SHP77 (cell line): ENCODE measurements around the gene RAPGEF6.
"Not testable (repeated sequence)": the region's sequence is repeated elsewhere in the genome, so short reads cannot be mapped to it uniquely, and the experiment has no call there.

Source experiments
- DNase-seq, 2 experiments: peaks; one replicate each; lab custom pipeline; 2025; lab: John Stamatoyannopoulos, UW

The RAPGEF6 gene

DNA sequence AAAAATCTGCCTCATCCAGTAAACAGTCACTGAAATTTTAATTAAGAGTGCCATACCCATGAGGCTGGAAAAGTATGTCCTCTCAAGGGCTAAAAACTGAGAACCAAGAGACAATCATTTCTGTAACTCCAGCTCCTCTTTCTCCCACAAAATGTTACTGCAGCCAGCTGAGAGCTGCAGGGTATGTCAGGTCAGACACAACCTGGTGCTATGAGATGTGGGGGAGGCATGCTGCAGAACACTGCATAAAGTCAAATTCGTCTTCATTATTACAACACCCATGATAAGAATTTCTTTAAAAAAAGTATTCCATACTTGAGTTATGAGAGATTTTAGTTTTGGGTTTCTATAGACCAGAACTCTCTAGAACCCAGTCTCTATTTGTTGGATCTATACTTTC, 209.0 kb downstream of the RAPGEF6 start:
- no peak for DNase-seq

DNA sequence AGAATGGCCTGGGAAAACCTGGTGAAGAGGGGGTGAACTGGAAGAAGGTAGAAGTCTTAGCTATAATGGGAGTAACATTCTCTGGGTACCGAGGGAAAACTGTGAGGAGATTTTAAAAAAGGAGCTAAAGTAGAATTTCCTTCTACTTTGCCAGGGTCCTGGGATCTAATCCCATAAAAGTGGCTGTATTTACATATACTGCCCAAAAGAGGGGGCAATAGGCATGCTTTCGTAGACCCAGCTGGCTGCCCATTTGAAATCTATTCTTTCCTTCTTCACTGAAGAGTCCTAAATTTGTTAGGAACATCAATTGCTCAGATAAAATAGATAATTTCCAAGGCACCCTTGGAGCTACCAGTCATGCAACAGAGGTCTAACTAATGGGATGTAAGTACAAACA, 212.0 kb downstream of the RAPGEF6 start:
- DNase-seq = peak; percentile 18 to 28

DNA sequence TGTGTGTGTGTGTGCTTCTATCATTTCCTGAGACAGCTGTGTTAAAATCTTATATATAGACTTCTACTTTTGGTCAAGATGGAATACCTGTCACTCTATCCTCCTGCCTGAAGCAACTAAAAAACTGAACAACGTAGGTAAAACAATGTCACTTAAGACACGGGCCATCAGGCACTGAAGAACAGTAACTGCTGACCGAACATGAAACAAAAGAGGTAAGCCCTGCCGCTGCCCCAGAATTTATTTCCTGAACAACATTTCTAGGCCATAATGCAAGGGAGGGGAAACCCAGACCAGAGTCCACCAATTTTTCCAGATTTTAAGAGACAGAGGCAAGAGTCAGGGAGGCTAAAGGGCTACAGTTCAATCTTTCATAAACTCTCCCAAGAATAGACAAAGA, 215.2 kb downstream of the RAPGEF6 start:
- DNase-seq = no peak

DNA sequence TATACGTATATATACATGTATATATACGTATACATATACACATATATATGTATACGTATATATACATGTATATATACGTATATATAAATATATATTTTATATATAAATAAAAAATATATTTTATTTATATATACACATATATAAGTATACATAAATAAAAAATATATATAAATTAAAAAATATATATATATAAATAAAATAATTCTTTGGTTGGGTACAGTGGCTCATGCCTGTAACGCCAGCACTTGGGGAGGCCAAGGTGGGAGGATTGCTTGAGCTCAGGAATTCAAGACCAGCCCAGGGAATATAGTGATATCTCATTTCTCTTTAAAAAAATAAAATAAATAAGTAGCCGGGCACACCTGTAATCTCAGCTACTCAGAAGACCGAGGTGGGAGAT, 216.2 kb downstream of the RAPGEF6 start:
- no peak for DNase-seq

DNA sequence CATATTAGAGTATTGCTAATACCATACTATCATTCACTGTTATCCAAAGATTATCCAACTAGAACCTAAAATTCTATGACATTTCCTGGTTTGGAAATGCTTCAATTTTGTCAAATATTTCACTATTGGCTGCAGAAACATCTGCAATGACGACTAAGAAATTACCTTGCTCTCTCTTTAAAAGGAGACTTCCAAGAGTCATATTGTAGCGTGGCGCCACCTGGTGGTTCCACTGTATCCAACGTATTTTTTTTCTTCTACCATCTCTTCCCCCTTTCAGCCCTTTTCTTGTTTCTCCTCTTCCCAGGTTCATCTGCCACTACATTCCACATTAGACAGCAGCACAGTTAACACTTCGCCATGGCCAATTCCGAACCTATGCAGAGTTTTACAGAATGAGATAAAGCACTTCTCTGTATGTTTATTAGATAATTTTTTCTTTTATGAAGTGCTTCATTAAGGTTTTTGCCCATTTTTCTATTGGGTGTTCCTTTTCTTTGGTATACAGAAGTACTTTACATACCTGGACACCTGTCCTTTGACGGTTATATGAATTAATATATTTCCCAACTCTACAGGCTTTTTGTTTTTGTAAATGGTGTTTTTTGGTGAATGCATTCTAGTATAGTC, 217.7 kb downstream of the RAPGEF6 start:
- DNase-seq = peak; percentile 42 to 55

DNA sequence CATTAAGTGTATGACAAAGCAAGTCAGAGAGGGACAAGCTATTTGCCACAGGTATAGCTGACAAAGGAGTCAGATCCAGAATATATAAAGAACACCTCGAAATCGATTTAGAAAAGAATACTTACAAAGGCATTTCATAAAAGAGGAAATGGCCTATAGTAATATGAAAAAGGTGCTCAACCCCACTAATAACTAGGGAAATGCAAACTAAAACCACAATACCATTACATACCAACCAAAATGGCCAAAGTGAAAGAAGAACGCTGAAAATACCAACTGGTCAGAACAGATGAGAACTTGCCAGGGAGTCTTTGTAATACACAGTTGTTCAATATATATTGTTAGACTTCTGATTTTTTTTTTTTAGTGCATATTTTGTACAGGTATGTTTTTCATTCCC, 218.3 kb downstream of the RAPGEF6 start:
- DNase-seq = no peak

DNA sequence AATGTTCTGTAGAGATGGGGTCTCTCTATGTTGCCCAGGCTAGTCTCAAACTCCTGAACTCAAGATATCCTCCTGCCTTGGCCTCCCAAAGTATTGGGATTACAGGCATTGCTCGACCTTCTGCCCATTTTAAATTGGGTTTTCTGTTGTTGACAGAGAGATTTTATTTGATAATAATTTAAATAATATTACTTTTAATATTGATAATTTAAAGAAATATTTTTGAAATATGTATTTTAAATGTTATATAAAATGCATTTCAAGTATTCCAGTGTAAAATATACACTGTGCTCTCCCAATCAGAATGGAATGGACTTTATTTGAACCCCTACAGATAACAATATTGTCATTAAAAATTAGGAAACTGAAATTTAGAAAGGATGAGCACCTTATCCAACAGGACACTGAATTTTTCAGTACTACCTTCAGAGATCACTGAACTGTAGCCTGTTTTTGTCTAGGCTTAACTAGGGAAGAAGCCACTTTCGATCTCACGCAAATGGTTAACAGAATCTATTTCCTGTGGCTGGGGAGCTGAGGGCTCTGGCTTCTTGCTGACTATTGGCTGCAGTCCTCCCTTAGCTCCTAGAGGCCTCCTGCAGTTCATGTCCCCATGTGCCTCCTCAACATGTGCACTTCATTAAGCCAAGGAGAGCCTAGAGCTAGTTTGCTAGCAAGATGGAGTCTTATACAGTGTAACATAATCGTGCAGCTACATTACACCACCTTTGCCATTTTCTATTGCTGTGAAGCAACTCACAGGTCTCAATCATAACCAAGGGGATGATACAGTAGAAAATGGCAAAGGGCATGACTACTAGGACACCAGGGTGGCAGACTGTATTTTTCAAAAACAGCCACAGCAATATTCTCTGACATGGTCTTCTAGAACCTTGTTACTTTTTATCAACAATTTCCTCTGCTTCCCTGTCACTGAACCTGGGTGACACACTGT, 221.1 kb downstream of the RAPGEF6 start:
- DNase-seq = no peak

DNA sequence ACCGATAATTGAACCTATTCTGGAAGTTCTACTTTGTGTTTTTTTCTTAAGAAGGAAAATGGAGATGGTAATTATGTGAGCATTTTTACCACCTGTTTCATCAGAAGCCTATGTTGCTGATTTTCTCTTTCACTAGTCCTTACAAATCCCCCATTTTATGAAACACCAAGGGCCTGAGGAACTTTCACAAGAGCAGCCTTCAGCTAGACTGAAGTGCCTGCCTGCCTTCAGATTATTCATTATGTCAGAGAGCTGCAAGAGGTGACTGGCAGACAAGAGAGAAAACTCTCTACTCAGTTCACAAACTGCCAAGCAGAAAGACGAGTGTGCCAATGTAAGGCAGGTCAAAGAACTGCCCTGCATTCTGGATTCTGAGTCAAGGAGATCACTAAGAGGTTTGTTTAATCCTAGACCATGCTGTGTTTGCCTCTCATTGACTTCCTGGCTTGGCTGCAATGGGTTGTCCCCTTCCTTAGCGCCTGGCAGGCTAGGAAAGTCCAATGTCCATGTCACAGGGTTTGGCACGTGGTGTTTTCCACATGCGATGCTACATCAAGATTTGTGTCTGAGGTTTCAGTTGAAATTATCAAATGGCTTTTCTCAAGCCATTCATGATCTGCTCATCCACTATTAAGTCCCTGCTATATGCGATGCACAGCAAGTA, 227.9 kb downstream of the RAPGEF6 start:
- DNase-seq = no peak

DNA sequence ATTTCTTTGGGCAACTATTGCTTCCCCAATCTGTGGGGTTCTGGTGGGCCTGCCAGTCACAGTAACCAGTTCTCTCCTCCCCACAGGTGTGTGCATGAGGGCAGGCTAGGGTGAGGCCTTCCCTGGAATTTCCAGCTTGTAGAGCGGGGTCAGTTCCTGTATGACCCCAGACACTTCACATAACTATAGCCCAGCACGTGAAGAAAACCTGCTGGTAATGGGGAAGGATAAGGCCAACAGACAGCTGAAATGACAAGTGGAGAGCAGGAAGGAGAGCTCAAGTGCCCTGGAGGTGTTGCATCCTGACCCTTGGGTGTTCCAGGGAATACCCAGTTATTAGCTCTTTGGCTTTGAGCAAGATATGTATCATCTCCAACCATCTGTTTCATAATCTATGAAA, 229.0 kb downstream of the RAPGEF6 start:
- DNase-seq = no peak

DNA sequence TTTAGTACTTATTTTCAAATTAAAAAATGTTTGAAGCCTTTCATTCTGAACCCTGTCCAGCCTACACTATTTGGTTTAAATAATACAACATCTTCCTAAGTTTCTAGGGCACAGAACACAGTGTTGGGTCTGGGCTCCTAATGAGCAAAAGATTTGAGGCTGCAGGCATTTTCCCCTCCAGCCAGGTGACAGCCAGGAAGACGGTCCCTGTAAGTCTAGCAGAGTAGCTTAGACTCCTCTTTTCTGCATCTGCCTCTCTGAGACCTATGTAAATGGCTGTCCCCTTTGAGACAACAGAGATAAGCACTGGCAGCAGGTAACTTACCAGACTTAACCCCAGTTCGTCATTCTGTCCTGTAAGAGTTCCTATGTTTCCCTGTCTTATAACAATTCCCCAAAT, 229.4 kb downstream of the RAPGEF6 start:
- no peak for DNase-seq

DNA sequence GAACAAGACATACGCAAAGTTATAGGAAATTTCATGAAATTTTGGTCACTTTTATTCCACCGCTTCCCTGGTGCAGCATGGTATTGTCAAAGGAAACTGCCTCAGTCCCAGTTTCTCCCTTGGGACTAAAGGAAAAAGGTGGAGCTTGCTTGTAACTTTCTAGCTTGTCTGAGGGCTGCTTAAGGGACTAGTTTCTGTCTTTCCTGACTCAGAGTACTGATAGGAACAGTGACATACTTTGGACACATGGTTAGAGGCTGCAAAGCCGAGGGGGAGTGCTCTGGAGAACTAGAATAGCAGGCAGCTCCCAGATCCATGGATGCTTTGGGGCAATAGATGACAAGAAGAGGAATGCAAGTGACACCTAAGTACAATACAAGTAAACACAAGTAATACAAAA, 234.4 kb downstream of the RAPGEF6 start:
- no peak for DNase-seq

DNA sequence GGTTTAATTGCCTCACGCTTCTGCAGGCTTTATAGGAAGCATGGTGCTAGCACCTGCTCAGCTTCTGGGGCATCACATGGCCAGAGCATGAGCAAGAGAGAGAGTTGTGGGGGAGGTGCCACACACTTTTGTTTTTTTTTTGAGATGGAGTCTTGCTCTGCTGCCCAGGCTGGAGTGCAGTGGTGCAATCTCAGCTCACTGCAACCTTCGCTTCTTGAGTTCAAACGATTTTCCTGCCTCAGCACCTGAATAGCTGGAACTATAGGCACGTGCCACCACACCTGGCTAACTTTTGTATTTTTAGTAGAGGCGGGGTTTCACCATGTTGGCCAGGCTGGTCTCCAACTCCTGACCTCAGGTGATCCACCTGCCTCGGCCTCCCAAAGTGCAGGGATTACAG, 236.0 kb downstream of the RAPGEF6 start:
- DNase-seq = not testable (repeated sequence)

DNA sequence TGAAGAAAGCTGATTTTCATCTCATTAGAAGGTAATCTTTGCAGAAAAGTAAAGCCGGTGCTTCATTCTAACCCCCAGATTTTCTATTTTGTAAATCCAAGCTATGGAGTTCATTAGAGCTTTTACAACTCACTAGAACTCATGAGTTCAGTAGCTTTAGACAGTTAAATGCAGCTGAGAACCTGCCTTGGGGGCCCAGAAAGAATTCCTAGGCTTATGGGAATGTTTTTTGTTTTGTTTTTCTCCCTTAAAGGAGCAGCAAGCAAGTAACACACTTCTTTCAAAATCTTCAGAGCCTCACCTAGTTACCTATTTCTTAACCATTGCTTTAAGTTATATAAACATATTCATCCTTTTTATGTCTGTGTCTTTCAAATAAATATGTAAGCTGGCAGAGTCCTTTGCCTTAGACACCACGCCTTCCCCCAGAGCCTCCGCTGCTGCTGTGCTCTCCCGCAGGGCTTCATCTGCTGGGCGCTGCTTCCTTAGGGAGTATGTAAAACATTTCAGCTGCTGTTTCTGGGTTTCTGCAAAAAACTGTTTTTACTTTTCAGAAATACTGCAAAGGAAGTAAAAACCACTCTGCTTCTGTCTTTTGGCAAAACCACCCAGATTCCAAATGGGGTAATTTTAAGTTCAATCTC, 238.3 kb downstream of the RAPGEF6 start:
- no peak for DNase-seq

DNA sequence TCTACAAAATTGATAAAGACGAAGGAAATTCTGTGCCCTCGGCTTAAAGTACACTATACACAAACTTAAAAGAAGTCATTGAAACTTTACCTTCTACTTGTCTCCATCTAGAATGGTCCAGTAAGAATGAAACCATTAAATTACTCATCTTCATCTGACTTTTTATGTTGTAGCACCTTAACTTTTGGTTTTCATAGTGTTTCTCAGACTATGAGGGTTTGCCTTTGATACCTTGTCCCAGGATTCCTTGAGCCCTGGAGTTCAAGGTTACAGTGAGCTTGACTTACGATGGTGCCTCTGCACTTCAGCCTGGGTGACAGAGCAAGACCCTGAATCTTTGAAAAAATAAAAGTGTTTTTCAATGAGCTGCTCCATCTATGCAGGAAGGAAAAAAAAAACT, 239.0 kb downstream of the RAPGEF6 start:
- DNase-seq = no peak

DNA sequence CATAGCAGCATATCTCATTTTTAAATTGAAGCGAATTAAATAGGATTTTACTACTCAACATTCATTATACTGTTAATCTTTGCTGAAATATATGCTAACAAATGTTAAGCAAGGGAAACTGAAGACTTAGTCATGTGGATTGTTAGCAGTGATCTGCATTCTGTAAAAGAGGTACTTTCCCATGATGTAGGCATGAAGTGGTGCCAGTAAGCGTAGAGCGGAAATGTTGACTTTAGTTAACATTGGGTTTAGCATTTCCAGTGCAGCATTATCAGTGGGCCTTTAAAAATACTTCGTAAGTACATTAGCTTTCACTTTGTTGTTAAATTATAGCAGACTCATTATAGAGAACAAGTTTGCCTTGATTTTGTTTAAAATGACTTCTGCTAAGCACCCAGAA, 240.9 kb downstream of the RAPGEF6 start:
- DNase-seq = no peak

DNA sequence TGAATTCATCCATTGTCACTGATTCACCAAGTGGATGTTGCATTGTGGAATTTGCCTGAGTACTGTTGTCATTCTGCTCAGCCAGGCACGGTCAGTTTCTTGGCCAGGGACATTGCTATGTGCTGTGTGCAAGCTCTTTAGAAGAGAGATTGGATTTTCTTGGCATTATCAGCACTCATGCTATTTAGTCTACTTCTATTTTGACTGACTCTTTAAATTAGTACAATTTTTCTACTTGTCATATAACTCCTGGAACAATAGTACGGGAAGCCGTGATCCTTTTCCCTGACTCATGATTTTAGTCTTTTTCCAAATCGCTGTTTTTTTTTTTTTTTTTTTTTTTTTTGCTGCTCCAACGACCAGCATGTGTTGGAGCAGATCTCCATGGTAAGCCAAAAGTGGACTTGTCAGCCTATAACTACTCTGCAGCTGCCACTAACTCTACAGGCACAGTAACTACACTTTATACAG, 241.5 kb downstream of the RAPGEF6 start:
- DNase-seq = no peak

DNA sequence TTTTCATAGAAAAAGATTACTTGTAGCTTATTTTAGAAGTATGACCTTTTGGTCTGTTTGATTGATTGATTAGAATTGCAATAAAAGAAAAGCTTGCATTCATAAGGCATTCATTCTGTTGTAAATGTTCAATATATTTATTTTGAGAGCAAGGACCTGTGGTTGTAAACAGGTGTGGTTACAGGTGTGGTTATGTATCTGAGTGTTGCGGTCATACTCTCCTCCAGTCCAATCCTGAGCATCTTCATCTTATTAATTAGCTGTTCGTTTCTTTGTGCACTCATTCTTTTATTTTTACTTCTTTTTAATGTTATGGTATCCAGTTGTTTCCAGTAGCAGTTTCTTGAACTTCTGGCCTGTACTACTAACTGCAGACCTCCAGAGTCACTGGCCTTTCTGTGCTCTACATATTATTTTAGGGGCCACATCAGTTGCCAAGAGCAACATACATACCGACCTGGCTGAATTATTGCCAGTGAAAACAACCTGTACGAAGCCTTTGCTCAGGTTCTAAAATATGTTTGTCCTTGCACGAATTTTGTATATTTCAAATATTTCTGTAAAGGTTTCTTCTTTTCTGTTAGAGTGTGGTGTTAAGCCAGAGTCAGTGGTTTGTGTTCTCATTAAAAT, 242.4 kb downstream of the RAPGEF6 start:
- no peak for DNase-seq

DNA sequence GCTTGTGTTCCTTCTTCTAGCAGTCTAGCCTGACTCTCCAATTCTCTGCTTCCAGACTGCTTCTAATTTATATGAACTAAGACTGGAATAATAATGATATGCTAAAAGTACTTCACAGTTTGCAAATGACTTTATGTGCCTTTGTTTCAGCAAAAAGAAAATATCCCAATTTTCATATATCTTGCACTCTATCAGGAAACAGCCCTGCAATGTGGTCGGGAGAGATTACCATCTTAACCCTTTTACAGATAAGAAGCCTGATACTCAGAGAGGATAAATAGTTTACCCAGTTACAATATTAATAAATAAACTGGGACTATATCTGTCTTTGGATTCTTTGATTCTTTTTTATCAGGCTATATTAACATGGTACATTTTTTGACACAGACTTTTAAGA, 245.2 kb downstream of the RAPGEF6 start:
- DNase-seq = no peak

DNA sequence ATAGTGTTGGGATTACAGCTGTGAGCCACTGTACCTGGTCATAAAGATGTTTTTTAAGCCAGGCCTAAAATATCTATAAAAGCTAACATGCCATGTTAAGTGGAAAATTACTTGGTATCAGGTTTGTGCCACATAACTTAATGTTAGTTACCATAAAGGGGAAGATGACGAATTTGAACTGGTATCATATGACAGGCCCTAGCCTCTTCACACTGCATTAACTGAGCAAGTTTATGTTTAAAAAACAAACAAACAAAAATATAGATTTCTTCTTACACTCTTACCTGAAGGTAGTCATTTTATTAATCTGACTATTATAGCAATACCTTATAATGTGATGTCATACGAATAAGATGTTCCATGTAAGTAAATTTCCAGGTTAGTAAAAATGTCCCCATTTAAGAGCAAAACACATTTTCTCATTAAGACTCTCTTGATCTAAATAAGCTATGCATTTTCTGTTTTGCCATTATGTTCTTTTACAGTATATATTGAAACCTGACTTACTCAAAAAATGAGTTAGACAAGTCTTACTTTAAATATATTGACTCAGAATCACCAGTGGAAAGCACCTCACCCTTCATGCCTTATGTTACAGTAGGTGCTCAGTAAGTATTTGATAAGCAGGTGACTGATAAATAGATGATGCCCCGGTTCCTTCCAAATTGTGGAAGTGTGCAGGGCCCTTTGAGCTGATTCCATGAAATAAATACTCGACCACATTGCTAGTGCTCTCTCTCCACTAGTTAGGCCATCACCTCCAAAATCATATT, 245.7 kb downstream of the RAPGEF6 start:
- DNase-seq = no peak

DNA sequence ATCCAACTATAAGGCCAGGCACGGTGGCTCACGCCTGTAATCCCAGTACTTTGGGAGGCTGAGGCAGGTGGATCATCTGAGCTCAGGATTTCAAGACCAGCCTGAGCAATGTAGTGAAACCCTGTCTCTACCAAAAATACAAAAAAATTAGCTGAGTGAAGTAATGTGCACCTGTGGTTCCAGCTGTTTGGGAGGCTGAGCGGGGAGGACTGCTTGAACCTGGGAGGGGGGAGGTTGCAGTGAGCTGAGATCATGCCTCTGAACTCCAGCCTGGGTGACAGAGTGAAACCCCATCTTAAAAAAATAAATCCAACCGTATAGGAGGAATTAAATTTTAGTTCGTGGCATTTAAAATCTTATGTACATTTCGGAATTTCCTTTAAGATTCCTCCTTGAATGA, 247.8 kb downstream of the RAPGEF6 start:
- no peak for DNase-seq

DNA sequence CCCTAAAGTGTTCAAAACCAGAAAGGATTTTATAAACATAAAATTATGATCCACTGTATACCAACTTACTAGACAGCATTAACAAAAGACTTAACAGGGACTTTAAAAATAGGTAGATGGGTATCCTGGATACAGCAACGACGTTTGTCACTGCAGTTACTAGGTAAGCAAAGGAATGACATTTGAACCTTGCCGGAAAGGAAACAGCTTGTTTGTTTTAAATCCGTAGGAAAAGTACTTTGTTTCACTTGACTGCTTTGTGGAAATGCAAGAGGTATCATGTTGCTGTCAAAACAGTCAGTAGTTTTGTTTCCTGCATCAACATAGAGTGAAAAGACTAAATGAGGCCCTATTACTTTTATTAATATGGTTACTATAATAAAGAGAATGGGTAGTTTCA, 248.2 kb downstream of the RAPGEF6 start:
- peak; percentile 34 to 61 for DNase-seq
